Smooth muscle cell (in vitro differentiated cells): ENCODE results near the gene ATXN7L1. TPM values are rescaled to one million over a fixed set of nuclear protein-coding genes. Genes with fewer than 3 reads are reported as not detected.

Source experiments
- DNase-seq: peaks from one replicate; lab custom pipeline; 2025; ENCODE audit not compliant: unreplicated experiment; lab: John Stamatoyannopoulos, UW
- H2AFZ ChIP-seq: fragments of 200-600 bp; sonication (generic); 2 replicates; pipeline ENCODE4 v1.6.0; 2016; ENCODE audit warnings: antibody characterized with exemption, low read depth, mild to moderate bottlenecking
- H3F3A ChIP-seq: fragments of 200-600 bp; sonication (generic); 2 replicates; pipeline ENCODE4 v1.6.0; 2017; ENCODE audit warnings: antibody characterized with exemption, low read depth
- H3K27ac ChIP-seq: fragments of 200-600 bp; sonication (generic); 2 replicates; pipeline ENCODE4 v1.5.1; 2016; ENCODE audit warnings: low read depth, mild to moderate bottlenecking
- H3K27me3 ChIP-seq: fragments of 200-600 bp; sonication (generic); 2 replicates; pipeline ENCODE4 v1.6.1; 2016; ENCODE audit warnings: low read depth, mild to moderate bottlenecking
- H3K36me3 ChIP-seq: fragments of 200-600 bp; sonication (generic); 2 replicates; pipeline ENCODE4 v1.5.1; 2016; ENCODE audit warnings: low read depth
- H3K4me1 ChIP-seq: fragments of 200-600 bp; sonication (generic); 2 replicates; pipeline ENCODE4 v1.5.1; 2016; ENCODE audit warnings: low read depth
- H3K4me2 ChIP-seq: fragments of 200-600 bp; sonication (generic); 2 replicates; pipeline ENCODE4 v1.6.0; 2016; ENCODE audit warnings: mild to moderate bottlenecking
- H3K4me3 ChIP-seq: fragments of 200-600 bp; sonication (generic); 2 replicates; pipeline ENCODE4 v1.5.1; 2016; ENCODE audit warnings: mild to moderate bottlenecking
- H3K79me2 ChIP-seq: fragments of 200-600 bp; sonication (generic); 2 replicates; pipeline ENCODE4 v1.6.0; 2016; ENCODE audit warnings: low read depth, mild to moderate bottlenecking
- H3K9ac ChIP-seq: fragments of 200-600 bp; sonication (generic); 2 replicates; pipeline ENCODE4 v1.6.0; 2016; ENCODE audit warnings: low read depth
- H3K9me3 ChIP-seq: fragments of 200-600 bp; sonication (generic); replicated peaks from 2 replicates; pipeline ENCODE4 v1.5.1; 2016; ENCODE audit warnings: low read depth
- H4K20me1 ChIP-seq: fragments of 200-600 bp; sonication (generic); 2 replicates; pipeline ENCODE4 v1.6.0; 2016; ENCODE audit warnings: low read depth
- CTCF ChIP-seq: fragments of 200-600 bp; sonication (generic); IDR thresholded peaks from 2 replicates; pipeline ENCODE4 v1.5.1; 2017; ENCODE audit warnings: borderline replicate concordance, mild to moderate bottlenecking, antibody characterized with exemption; ENCODE audit not compliant: insufficient read depth, poor library complexity, severe bottlenecking
- WGBS: methylation state at CpG from one replicate; pipeline ENCODE4 v1.1.7; 2016; ENCODE audit warnings: low lambda C conversion rate; 5-methylcytosine and 5-hydroxymethylcytosine counted together
- polyA plus RNA-seq: library from polyadenylated mRNA; unstranded; fragments of >200 nt; fragmentation: Nextera tagmentation; extraction: Ambion mirVana; gene quantifications from 2 replicates; pipeline ENCODE4 v1.2.1, GENCODE V29; 2016
- total RNA-seq: library from RNA; depleted of rRNA; stranded (reverse); fragments of >200 nt; gene quantifications from 2 replicates; pipeline ENCODE4 v1.2.3, GENCODE V29; 2014

ATXN7L1 gene
- total and polyA plus RNA-seq, 2 experiments from 2014 or later = 3.3 to 4.4 TPM

GRCh38 chr7:105880571-105881330, 4.4 kb upstream of the ATXN7L1 start:
- H4K20me1 ChIP-seq = no peaks in the 10 kb centered on the region
- H3K79me2 ChIP-seq = peaks cover 4% of the 10 kb centered on the region
- H3K36me3 ChIP-seq = no peaks in the 10 kb centered on the region
- no peak overlapping the region for H3K4me2 ChIP-seq
- no peaks in the 10 kb centered on the region for H3F3A ChIP-seq
- H3K27ac ChIP-seq = no peak overlapping the region
- no peaks in the 10 kb centered on the region for H3K9me3 ChIP-seq
- no peaks in the 10 kb centered on the region for H3K27me3 ChIP-seq
- no peak for DNase-seq
- H3K4me3 ChIP-seq = no peak overlapping the region
- 82% methylated on average over 6 of the region's 6 CpGs for WGBS
- H3K4me1 ChIP-seq = peaks cover 8% of the 10 kb centered on the region
- H2AFZ ChIP-seq = no peak overlapping the region
- H3K9ac ChIP-seq = no peak overlapping the region
- TF ChIP-seq CTCF = no peak

- Histone ChIP-seq H4K20me1 (no peaks in the 10 kb centered on the region), H3K9ac (no peak overlapping the region), H3K27ac (no peak overlapping the region), H3K79me2 (peaks cover 9% of the 10 kb centered on the region), H3K36me3 (no peaks in the 10 kb centered on the region), H3K4me3 (no peak overlapping the region), H3K27me3 (no peaks in the 10 kb centered on the region), H3K4me2 (no peak overlapping the region), H2AFZ (no peak overlapping the region), H3K9me3 (no peaks in the 10 kb centered on the region), H3K4me1 (peaks cover 8% of the 10 kb centered on the region), H3F3A (no peaks in the 10 kb centered on the region)
- WGBS = 97% methylated on average over 2 of the region's 2 CpGs
- no peak for TF ChIP-seq CTCF
- DNase-seq = no peak
Measured at GRCh38 chr7:105879782-105880181, 3.4 kb upstream of the ATXN7L1 start.

GRCh38 chr7:105878746-105879605, 2.6 kb upstream of the ATXN7L1 start:
- H3K4me3 ChIP-seq = no peak overlapping the region
- no peak for TF ChIP-seq CTCF
- no peaks in the 10 kb centered on the region for H4K20me1 ChIP-seq
- peaks cover 8% of the 10 kb centered on the region for H3K4me1 ChIP-seq
- no peak for DNase-seq
- H3K9ac ChIP-seq = no peak overlapping the region
- no peaks in the 10 kb centered on the region for H3K27me3 ChIP-seq
- H3K79me2 ChIP-seq = peaks cover 15% of the 10 kb centered on the region
- no peak overlapping the region for H3K27ac ChIP-seq
- WGBS = 58% methylated on average over 2 of the region's 2 CpGs
- no peak overlapping the region for H2AFZ ChIP-seq
- H3K36me3 ChIP-seq = no peaks in the 10 kb centered on the region
- no peaks in the 10 kb centered on the region for H3K9me3 ChIP-seq
- no peaks in the 10 kb centered on the region for H3F3A ChIP-seq
- no peak overlapping the region for H3K4me2 ChIP-seq
